Measurements from ENCODE around the gene FSD1L. TPM values are rescaled to one million over a fixed set of nuclear protein-coding genes. Genes with fewer than 3 reads are reported as not detected.
A peak's percentile ranks its signal among the peaks of the same experiment; 100 is the strongest.

FSD1L gene
- total RNA-seq, 1 donor from 2014 or later: 29.5 TPM

DNA sequence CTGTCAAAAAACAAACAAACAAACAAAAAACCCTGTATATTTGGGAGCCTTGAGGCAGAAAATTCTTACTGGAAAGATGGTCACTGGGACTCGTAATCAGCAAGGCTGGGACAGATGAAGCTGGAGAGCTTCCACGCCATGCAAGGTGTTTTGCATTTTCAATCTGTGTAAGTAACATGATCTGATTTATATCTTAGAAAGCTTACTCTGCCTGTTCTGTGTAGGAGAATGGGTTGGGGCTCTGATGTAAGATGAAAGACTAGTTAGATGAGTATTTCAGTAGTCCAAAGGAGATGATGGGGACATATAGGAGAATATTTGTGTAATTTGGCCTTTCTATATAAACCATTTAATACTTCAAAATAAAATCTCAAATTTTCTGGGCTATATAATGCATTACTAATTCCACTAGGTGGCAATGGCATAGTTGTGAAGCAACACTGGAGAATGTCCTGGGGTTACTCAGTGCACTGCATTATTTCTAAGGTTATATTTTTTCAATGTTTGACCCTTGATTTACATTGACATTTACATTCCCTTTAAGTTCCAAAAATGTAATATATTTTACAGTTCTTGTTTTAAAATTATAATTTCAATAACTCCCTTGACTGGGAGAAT lies 21.9 kb upstream of the FSD1L start:
- H3K4me1 Mint-ChIP-seq (ENCODE audit: low read depth): peaks cover 2% of the 10 kb centered on the region

DNA sequence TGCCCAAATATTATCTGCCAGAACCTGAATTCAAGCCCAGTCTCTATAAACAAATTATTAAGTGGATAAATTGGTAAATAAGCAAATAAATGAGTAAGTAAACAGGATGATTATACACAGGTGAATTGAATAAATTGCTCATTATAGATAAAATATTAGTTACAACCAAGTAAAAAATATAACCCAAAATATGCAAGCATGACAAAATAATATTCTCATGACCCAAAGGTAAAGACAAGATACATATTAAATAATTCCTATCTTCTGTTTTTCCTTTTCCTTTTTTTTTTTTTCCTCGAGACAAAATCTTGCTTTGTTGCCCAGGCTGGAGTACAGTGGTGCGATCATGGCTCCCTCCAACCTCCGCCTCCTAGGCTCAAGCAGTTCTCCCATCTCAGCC lies 21.2 kb upstream of the FSD1L start:
- H3K27me3 Mint-ChIP-seq: no peaks in the 10 kb centered on the region
- no peaks in the 10 kb centered on the region for H3K9me3 Mint-ChIP-seq (ENCODE audit: low read depth)
- TF ChIP-seq, protein P1, sequence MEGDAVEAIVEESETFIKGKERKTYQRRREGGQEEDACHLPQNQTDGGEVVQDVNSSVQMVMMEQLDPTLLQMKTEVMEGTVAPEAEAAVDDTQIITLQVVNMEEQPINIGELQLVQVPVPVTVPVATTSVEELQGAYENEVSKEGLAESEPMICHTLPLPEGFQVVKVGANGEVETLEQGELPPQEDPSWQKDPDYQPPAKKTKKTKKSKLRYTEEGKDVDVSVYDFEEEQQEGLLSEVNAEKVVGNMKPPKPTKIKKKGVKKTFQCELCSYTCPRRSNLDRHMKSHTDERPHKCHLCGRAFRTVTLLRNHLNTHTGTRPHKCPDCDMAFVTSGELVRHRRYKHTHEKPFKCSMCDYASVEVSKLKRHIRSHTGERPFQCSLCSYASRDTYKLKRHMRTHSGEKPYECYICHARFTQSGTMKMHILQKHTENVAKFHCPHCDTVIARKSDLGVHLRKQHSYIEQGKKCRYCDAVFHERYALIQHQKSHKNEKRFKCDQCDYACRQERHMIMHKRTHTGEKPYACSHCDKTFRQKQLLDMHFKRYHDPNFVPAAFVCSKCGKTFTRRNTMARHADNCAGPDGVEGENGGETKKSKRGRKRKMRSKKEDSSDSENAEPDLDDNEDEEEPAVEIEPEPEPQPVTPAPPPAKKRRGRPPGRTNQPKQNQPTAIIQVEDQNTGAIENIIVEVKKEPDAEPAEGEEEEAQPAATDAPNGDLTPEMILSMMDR (IDR thresholded peaks at IDR 0.05; ENCODE audit: unreplicated experiment): no peak
- no peak overlapping the region for H3K4me3 Mint-ChIP-seq (ENCODE audit: low read depth)
- no peaks in the 10 kb centered on the region for H3K36me3 Mint-ChIP-seq (ENCODE audit: insufficient read depth)
- H3K4me1 Mint-ChIP-seq (ENCODE audit: low read depth): peaks cover 2% of the 10 kb centered on the region
- H3K27ac Mint-ChIP-seq: no peak overlapping the region
- DNase-seq (ENCODE audit: low spot score, unreplicated experiment): no peak

More for the DNA sequence above, 21.9 kb upstream of the FSD1L start:
- Mint-ChIP-seq H3K27me3 (no peaks in the 10 kb centered on the region), H3K9me3 (ENCODE audit: low read depth) (no peaks in the 10 kb centered on the region), H3K4me3 (ENCODE audit: low read depth) (no peak overlapping the region), H3K36me3 (ENCODE audit: insufficient read depth) (no peaks in the 10 kb centered on the region), H3K27ac (no peak overlapping the region)
- no peak for DNase-seq (ENCODE audit: low spot score, unreplicated experiment)
- TF ChIP-seq, protein P1 (IDR thresholded peaks at IDR 0.05; ENCODE audit: unreplicated experiment): peak; percentile 50

DNA sequence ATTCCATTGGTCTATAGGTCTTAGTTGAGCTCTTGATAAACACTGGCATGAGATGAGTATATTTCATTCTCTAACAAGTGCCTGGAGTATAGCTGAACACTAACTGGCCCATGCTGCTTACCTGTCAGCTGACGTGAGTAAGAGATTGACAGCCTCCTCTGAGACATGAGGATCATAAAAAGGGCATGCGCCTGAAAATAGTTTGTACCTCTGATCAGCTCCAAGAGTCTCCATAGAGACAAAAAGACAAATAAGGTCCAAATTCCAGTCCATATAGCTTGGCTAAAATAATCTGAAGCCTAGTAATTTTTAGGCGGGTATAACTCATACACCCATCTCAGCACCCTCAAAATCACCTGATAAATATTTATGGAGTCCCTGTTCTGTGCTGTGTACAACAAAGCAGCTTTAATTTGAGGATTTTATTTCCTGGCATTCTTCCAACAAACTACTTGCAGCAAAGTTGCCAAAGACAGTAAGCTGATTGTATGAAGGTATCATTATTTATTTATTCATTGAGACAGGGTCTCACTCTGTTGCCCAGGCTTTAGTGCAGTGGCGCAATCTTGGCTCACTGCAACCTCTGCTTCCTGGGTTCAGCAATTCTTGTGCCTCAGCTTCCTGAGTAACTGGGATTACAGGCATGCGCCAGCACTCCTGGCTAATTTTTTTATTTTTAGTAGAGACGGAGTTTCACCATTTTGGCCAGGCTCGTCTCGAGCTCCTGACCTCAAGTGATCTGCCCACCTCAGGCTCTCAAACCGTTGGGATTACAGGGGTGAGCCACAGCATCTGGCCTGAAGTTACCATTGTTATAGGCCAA lies 16.2 kb upstream of the FSD1L start:
- TF ChIP-seq, protein P1 (IDR thresholded peaks at IDR 0.05; ENCODE audit: unreplicated experiment): no peak
- Mint-ChIP-seq H3K36me3 (ENCODE audit: insufficient read depth) (peaks cover 3% of the 10 kb centered on the region), H3K27ac (peak overlapping the region; percentile 41), H3K9me3 (ENCODE audit: low read depth) (peaks cover 6% of the 10 kb centered on the region), H3K4me1 (ENCODE audit: low read depth) (peaks cover 15% of the 10 kb centered on the region), H3K4me3 (ENCODE audit: low read depth) (no peak overlapping the region), H3K27me3 (no peaks in the 10 kb centered on the region)
- DNase-seq (ENCODE audit: low spot score, unreplicated experiment): no peak

DNA sequence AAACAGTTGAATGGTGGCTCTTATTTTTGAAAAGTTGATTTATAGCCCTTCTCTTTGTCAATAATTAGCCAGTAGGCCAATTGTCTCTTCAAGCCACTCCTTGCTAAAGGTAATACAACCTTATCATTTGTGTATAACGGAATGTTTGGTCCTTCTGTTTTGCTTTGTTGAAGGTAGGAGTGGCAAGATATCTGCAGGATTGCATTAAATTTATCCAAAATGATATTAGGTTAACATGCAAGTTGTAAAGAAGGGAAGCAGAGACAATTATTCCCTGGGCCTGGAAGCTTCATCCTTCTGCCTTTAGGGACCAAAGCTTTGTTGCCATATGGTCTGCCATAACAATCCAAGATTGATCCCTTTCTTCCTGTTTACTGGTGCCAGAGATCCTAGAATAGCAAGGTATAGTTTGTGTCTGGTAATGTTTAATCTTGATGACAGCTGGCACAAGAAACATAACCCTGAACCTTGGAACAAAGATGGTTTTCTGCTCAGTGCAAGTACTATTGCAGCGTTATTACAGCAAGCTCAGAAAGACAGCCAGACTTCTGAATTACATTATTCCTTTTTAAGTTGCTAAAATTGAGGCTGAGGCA lies 15.5 kb upstream of the FSD1L start:
- no peak overlapping the region for H3K4me3 Mint-ChIP-seq (ENCODE audit: low read depth)
- no peaks in the 10 kb centered on the region for H3K27me3 Mint-ChIP-seq
- peaks cover 3% of the 10 kb centered on the region for H3K36me3 Mint-ChIP-seq (ENCODE audit: insufficient read depth)
- no peak for DNase-seq (ENCODE audit: low spot score, unreplicated experiment)
- TF ChIP-seq, protein P1 (IDR thresholded peaks at IDR 0.05; ENCODE audit: unreplicated experiment): no peak
- H3K4me1 Mint-ChIP-seq (ENCODE audit: low read depth): peaks cover 17% of the 10 kb centered on the region
- peaks cover 6% of the 10 kb centered on the region for H3K9me3 Mint-ChIP-seq (ENCODE audit: low read depth)
- peak overlapping the region; percentile 41 for H3K27ac Mint-ChIP-seq

DNA sequence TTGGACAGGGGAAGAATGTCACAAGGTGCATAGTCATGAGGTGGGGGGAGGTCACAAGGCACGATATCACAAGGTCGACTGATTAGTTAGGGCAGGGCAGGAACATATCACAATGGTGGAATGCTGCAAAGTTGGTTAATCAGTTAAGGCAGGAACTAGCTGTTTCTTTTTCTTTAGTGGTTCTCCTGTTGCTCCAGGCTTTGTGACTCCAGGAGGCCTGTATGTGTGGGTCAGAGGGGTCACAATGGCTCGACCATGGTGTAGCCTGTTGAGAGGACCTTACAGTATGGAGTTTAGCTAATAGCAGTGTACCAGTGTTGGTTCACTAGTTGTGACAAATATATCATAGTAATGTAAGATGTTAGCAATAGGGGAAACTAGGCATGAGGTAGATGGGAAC lies 12.4 kb upstream of the FSD1L start:
- TF ChIP-seq, protein P1 (IDR thresholded peaks at IDR 0.05; ENCODE audit: unreplicated experiment): no peak
- Mint-ChIP-seq H3K4me1 (ENCODE audit: low read depth) (peaks cover 32% of the 10 kb centered on the region), H3K4me3 (ENCODE audit: low read depth) (no peak overlapping the region), H3K27me3 (no peaks in the 10 kb centered on the region), H3K27ac (peak overlapping the region; percentile 21), H3K9me3 (ENCODE audit: low read depth) (peaks cover 6% of the 10 kb centered on the region), H3K36me3 (ENCODE audit: insufficient read depth) (peaks cover 3% of the 10 kb centered on the region)
- no peak for DNase-seq (ENCODE audit: low spot score, unreplicated experiment)

Measured in progenitor cell of endocrine pancreas (in vitro differentiated cells).